Stimulated activated CD8-positive, alpha-beta memory T cell treated with anti-CD3 and anti-CD28 coated beads, Interleukin-15, amount 100 ng/mL, for 1 hour (primary cell): Measurements from ENCODE around the gene PIM1.

ENCODE experiments used
- DNase-seq: peaks from one replicate; pipeline ENCODE4 v3.0.0-alpha.2; 2020; ENCODE audit warnings: low read depth

Gene PIM1

GRCh38 chr6:37137201-37138090 is 32.5 kb upstream of the PIM1 start:
- DNase-seq: no peak

DNA sequence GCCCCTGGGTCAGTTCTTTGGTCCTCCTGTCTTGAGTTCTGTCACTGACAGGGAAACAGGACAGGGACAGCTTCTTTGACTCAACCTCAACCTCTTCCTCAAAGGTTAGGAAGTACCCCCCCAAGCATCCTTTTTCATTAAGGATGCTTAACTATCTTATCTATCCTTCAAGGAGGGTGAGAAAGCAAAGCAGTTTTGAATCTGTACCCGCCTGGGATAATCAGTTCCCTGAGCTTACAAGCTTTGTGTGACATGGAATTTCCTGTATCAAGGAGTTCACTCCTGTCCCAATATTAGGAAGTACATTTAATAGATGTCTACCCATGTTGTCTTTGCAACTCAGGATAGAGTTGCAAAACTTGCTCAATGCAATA is 31.1 kb upstream of the PIM1 start:
- no peak for DNase-seq

DNA sequence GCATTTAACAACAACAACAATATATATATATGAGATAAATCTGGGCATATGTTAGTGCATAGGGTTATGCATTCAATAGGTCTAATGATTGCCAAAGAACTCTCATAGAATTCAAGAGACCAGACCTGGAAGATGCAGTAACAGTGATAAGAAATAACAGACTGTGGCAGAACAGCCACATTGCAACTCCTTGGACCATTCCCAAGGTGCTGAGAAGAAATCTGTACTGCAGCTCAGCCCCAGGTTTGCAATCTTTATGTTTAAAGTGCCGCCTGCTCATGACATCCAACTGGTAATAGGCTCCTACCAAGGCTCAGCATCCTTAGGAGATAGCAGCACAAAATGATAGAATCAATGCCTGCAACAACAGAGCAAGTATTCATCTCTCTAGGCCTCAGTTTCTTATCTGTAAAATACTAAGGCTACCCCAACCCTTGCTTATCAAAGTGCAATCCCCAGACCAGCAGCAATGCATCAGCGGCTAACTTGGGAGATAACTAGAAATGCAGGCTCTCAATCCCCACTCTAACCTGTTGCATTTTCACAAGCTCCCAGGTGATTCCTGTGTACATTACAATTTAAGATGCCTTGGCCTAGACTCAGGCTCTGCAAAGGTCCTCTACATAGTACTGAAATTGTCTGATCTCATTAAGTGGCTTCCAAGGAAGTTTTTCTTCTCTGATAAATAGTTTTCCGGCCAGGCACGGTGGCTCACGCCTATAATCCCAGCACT is 30.6 kb upstream of the PIM1 start:
- DNase-seq: no peak

GRCh38 chr6:37140145-37140544 is 29.8 kb upstream of the PIM1 start:
- no peak for DNase-seq

DNA sequence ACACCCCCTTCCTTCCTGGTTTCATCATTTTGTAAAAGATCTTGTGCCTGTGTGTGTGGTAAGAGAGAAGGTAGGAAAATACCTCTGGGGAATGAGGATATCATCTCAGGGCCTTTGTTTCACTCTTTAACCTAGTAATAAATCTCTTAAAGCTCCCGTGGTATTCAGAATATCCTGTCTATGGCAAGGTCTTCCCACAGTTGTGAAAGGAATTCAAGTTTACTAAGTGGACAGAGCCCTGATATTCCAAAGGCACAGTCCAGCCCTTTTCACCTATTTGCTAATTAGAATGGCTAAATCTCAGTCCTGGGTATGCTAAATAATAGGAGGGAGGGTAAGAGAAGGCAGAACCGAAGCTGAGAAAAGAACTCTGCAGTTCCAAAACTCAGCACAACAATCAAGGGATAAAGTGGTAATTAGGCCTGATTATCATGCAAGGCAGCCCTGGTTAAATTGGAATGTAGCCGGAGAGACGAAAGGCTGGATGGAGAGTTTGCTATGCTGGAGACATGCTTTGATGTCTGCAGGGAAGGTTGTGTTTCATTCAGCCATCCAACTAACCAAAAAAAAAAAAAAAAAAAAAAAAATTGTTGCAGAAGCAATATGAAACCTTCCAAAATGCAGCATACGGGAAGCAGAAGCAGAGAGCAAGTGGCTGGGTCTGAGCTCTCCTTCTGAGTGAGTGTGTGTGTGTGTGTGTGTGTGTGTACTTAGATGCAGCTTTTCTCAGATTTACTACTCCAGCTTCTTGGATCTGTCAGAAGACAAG is 28.5 kb upstream of the PIM1 start:
- no peak for DNase-seq

GRCh38 chr6:37142050-37142614 is 27.8 kb upstream of the PIM1 start:
- DNase-seq: no peak

DNA sequence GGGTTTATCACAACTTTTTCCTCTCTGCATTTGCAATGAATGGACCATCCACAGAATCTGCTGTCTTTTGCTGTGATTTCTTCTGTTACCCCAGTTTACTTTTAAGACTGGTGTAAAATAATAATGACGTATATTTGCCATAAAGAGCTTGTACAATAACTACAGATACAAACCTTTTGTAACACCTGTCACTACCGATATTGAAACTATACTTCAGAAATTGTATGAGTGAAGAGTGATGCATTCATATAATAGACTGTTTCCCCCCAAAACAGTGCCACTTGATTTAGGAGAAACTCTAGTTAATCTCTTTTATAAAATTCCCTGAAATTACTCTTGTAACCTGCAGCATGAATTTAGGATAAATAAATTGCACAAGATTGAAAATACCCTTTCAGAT is 26.4 kb upstream of the PIM1 start:
- no peak for DNase-seq

GRCh38 chr6:37145443-37145842 is 24.5 kb upstream of the PIM1 start:
- no peak for DNase-seq

DNA sequence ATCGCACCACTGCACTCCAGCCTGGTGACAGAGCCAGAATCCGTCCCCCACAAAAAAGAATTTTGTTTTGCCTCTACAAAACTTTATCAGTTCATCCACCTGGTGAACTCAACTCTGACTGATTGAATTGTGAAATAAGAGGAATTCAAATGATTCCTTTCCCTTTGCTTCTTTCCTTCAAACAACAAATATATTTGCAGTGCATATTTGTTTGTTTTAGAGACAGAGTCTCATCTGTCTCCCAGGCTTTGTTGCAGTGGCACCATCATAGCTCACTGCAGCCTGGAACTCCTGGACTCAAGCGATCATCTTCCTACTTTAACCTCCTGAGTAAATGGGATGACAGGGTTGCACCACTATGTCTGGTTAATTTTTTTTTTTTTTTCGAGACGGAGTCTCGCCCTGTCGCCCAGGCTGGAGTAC is 23.2 kb upstream of the PIM1 start:
- DNase-seq: no peak

DNA sequence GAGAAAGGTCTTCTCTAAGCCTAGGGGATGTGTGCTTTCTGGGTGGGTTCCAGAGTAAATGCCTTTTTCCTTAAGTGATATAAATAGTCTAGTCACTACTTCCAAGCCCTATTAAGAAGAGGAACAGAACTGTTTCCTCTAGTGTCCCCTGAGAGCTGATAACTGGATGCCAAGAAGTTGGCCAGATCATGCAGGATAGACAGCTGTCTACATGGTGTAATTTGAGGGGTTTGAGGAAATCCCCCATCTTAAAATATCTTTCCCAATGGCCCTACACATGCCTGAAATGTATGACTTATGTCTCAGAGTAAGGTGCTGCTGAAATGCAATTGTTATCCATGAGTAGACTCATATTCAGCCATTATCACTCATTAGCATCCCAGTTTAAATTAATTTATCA is 20.2 kb upstream of the PIM1 start:
- no peak for DNase-seq

GRCh38 chr6:37150314-37150713 is 19.6 kb upstream of the PIM1 start:
- no peak for DNase-seq

DNA sequence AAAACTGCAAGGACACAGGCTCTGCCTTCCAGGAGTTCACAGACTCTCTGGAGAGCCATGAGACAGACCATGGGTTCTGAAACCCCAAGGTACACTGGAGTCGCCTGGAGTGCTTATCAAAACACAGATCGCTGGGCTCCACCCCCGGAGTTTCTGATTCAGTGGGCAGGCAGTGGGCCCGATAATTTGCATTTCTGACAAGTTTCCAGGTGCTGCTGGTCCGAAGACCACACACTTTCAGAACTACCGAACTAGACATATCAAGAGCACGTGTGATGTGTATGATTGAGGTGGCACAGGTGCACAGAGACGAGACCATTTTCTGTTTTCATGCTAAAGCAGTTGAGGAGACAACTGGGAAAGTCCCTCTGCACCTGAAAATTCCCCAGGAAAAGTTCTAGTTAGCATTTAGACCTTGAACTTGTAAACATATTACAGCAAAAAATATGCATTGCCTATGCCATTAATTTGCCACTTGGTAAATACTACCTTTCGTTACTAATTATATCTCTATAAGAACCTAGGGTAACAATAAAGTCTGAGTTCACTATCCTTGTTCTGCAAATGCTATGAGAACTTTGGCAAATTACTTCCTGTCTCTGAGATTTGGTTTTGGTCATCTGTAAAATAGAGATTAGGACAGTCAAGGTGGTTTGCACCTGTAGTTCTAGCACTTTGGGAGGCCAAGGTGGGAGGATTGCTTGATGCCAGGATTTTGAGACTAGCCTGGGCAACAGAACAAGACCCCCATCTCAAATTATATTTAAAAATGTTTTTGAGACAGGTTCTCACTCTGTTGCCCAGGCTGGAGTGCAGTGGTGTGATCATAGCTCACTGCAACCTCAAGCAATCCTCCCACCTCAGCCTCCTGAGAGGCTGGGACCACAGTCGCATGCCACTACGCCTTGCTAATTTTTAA is 14.3 kb upstream of the PIM1 start:
- DNase-seq: no peak

- no peak for DNase-seq
Measured at GRCh38 chr6:37158508-37158907, 11.4 kb upstream of the PIM1 start.

DNA sequence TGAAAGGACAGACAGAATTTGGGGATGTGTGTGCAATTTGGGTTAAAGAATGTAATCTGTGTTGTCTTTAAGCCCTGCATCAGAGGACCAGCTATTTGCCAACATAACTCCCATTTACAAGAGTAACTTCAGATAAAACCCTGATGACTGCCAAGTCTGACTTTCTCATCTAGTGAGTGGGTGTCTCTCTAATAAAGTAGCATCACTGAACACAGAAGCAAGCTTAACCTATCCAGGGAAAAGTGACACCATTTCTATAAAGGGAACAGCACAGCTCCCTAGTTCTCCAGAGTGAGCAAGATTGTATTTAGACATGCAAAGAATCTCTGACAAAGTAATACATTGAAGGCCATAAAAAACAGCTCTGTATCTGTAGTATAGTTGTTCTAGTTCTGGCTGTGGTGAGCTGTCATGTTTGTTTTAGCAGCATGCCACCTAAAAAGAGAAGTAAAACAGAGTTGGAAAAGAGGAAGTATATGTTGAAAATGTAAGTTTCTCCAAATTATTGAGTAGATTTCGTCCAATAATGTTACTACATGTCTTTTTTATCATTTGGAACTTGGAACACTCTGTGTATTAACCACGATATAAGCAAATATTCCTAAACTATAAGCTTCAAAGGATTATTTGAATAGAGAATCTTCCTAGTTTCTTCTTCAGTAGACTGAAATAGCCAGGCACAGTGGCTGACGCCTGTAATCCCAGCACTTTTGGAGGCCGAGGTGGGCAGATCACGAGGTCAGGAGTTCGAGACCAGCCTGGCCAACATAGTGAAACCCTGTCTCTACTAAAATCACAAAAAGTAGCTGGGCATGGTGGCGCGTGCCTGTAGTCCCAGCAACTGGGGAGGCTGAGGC is 8.8 kb upstream of the PIM1 start:
- DNase-seq: no peak

GRCh38 chr6:37162740-37163139 is 7.2 kb upstream of the PIM1 start:
- DNase-seq: no peak

DNA sequence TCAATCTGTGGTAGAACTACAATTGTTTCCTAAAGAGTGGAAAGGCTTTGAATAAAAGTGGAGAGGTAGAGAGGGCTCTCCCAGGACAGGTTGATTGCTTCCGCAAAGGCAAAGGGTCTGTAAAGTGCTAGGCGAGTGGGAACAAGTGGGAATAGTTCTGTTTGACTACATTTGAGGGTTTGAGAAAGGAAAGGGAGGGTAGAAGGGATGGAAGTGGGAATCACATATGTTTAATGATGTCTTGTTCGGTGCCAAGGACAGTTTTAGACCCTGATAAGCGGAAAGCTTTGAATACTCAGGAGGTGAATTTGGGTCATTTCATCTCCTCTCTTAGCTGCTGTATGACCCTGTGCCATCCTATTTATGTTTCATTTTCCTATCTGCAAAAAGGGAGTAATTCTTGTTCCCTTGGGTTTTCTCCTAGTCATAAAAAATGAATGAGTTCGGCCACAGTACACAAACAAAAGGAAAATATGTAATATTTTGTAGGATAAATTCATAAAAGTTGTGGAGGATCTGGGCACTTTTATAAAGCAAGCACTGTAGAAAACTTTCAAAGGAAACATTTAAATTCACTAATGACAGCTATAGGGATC is 1.7 kb upstream of the PIM1 start:
- DNase-seq: no peak

GRCh38 chr6:37168811-37169495 is 999 bp upstream of the PIM1 start:
- DNase-seq: no peak

DNA sequence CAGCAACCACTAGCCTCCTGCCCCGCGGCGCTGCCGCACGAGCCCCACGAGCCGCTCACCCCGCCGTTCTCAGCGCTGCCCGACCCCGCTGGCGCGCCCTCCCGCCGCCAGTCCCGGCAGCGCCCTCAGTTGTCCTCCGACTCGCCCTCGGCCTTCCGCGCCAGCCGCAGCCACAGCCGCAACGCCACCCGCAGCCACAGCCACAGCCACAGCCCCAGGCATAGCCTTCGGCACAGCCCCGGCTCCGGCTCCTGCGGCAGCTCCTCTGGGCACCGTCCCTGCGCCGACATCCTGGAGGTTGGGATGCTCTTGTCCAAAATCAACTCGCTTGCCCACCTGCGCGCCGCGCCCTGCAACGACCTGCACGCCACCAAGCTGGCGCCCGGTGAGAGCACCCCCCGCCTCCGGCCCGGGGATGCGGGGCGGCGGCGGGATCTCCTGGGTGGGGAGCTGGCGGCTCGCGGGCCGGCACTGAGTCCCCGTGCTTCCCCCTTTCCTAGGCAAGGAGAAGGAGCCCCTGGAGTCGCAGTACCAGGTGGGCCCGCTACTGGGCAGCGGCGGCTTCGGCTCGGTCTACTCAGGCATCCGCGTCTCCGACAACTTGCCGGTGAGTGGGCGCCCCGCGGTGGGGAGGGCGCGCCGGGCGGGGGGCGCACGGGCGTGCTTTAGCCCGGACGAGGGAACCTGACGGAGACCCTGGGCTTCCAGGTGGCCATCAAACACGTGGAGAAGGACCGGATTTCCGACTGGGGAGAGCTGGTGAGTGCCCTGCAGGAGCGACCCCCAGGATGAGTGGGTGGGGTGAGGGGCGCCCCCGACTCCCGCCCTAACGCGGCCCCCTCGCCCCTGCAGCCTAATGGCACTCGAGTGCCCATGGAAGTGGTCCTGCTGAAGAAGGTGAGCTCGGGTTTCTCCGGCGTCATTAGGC is 585 bp downstream of the PIM1 start:
- no peak for DNase-seq
